HG02798 (cell line): Measurements from ENCODE around the gene TMEM147.

Experiments used
- ATAC-seq: cut with Tn5 transposase; IDR thresholded peaks from one replicate; pipeline ENCODE4 v1.9.1; 2021; ENCODE audit warnings: mild to moderate bottlenecking; ENCODE audit not compliant: unreplicated experiment, poor library complexity

The TMEM147 gene

DNA sequence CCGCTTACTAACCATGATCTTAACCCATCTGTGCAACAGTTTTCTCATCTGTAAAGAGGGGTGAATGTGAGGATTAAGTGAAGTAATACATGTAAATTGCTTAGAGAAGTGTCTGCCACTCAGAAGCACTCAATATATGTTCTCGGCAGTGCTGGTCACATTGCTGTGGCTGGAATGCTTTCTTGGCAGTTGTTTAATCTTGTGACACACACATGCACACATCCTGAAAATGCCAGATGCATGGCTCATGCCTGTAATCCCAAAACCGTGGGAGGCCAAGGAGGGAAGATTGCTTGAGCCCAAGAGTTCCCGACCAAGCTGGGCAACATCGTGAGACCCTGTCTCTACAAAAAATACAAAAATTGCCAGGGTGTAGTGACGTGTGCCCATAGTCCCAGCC, 27.1 kb upstream of the TMEM147 start:
- ATAC-seq, result no peak

DNA sequence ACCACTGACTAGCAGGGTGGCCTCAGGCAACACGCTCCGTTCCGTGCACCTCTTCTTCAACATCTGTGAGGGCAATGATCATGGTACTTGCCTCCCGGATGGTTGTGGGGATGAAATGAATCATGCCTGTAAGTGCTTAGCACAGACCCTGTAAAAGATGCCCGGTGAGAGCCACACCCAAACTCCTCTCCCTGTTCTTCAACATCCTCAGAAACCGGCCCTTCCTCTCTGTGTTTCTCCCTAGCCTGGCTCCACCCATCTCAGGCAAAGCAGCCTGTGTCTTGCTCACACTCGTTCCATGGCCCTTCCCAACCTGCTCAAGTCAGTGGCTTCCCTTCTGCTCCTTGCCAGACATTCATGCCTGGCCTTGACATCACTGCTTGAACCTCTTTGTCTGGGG, 26.1 kb upstream of the TMEM147 start:
- ATAC-seq, result no peak

DNA sequence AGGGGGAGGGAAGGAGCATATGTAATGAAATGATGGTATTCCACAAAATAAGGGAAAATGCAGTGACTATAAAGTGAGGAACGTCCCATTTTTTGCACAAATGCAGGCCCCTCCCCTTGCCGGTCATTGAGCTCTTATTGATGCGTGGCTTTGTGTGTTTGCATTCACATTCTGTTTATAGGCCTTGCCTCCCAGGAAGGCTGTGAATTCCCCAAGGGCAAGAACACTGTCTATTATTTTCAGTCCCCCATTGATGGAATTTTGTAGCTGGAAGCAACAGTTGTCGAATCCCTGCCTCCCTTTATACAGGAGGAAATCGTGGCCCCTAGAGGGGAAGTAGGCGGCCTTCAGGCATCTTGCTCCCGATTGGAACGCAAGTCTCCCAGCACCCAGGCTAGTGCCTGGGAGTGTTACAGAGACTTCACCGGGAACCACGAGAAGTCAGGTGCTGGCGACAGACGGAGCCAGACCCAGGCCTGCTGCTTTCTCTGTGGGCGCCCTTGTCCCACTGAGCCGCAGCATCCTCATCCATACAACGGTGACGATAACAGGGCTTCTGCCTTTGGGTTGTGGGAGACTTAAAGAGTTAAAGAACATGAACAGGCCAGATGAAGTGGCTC, 24.2 kb upstream of the TMEM147 start:
- ATAC-seq, result no peak

DNA sequence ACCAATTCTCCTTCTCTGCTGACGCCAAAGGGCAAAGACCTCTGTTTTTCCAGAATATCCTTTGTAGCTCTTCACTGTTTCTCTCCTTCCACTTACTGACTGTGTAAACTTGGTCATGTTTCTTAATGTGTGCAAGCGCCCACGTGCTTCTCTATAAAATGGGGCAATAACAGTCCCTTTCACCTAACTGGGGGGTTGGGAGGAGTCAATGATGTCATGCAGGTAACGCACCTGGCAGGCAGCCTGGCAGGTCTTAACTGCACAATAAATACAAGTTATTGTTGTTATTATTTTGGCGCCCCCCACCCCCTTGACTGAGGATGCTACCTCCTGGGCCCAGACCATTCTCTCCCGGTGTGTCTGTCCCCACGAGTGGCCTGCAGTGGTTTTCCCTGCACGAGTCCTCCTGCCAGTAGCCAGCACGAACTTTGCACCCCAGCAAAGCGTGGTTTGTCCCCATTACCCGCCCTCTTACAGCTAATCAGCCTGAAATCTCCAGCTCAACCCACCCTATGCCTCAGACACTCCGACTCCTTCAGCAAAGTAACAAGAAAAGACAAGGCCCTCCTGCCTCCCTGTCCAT, 22.6 kb upstream of the TMEM147 start:
- no peak for ATAC-seq

DNA sequence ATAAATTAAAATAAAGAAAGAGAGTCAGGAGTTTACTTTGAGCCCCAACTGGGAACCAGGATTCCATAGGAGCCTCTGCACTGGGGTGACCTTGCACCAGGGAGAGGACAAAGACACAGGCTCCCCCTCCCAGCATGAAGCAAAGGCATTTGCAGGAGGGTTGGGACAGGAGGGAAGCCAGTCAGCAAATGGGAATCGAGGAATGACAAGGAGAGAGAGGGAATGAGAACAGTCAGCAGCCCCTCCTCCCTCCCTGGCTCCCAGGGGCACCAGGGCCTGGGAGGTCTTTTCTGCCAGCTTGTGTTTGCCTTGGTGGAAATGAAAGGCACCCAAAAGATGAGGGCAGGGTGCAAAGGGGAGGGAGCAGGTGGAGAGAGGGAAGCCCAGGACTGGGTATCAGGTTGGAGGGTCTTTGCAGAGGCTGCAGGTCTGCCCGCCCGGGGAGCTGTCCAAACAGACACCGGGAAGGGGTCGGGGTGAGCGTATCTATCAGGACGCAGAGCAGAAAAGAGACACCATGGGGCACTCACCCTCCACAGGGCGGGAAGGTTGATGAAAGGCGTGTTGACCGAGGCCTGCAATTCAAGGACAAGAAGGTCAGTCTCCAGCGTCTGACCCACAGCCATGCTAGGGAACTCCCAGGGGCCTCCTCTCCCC, 21.1 kb upstream of the TMEM147 start:
- no peak for ATAC-seq

DNA sequence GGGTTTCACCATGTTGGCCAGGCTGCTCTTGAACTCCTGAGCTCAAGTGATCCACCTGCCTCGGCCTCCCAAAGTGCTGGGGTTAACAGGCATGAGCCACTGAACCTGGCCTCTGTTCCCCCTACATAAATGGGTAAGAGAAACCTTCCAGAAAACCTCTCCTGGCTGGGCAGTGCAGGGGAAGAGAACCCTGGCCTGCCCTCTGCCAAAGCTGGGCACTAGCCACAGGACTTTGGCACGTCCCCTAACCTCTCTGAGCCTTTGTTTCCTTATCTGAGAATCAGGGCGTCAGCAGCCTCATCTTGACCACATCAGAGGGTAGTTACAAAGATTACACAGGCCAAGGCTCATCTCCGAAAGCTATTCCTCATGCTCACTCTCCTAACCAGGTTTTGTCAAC, 19.6 kb upstream of the TMEM147 start:
- ATAC-seq, result no peak

DNA sequence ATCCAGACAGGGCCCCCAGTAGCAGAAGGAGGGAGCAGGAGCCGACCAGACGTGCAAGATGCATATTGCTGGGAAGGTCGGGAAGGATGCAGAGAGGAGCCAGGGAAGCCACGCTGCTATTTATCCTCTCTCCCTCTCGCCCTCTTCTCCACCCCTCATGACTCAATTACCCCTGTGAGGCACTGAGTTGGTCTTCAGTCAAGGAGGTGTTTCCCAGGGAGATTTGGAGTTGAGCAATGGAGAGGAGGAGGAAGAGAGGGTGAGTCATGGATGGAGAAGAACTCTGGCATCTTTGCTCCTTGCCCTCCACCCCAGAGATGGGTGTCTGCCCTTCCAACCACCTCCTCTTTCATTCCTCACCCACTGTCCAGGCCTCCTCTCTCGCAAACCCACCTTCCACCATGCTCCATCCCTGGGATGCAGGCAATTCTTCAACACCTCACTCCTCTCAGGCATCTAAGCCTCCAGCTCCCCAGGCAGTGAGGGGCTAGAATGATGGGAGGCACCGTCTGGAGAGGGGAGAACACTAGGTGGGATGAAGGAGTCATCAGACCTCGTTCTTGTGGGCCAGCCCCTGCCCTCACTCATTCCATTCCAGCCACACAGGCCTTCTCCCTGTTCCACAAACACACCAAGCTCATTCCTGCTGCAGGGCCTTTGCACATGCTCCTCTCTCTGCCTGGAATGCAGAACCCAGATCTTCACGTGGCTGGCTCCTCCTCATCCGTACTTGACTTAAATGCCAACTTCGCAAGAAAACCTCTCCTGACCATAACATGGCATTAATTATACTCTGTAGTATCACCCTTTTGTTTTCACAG, 17.0 kb upstream of the TMEM147 start, which contains the start of gene SBSN:
Gene SBSN (minus strand): TSS at position 94 of the 821 bp plus-strand sequence. CDS start 30 bp downstream, at position 64.
- ATAC-seq, result no peak

DNA sequence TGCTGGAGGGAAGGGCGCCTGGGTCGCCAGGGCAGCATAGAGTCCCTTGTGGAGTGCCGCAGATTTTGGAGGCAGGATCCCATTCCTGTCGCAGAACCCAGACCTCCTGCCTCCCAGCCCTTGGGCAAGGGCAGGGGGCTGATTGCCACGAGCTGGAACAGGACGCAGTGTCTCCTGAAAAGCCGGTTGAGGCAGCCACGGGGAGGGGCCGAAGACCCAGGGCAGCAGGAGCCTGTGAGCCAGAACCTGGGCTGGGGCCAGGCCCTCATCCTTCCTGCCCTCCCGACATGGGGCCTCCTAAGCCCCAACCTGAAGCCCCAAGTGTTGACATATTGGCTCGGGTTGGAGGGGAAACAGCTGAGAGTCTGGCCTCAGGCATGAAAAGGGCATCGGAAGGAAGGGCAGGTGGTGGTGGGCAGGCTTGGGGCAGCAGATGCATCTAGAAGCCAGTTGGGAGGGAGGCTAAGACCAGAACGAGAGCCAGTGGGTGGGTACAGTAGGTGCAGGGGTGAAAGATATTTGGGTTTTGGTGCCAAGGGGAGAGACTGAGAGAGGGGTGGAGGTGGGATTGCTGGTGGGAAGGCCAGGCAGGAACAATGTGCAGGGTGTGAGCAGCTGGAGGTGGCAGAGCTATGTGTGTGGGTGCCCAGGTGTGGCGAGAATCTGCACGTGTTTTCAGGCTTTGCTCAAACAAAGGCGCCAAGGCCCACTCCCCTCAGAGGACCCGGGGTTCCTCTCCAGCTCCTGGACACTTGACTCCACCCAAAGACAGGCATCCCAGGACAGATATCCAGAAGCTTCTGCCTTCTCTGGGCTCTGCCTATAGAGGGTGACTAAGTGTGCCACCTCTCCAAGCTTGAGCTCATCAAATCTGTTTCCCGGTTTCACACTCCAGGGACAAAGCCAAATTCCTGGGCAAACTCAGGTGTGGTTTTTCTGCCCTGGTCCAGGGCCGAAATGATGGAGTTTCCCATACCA, 15.9 kb upstream of the TMEM147 start:
- no peak for ATAC-seq

DNA sequence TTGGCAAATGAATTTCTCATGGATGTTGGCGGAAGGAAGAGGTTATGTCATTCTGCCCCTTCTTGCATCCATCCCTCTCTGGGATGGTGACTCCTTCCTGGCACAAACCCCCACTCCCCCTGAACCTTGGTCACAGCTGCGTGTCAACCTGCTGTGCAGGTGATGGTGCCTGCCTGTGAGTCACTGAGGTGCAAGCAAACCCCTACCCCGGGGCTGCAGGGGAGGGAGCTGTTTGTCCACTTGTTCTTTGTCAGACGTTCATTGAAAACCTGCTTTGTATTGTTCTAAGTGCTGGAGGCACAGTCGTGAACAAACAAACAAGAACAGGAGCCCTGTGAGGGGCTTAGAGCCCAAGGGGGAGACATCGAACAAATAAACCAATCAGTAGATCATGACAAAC, 14.1 kb upstream of the TMEM147 start:
- no peak for ATAC-seq

DNA sequence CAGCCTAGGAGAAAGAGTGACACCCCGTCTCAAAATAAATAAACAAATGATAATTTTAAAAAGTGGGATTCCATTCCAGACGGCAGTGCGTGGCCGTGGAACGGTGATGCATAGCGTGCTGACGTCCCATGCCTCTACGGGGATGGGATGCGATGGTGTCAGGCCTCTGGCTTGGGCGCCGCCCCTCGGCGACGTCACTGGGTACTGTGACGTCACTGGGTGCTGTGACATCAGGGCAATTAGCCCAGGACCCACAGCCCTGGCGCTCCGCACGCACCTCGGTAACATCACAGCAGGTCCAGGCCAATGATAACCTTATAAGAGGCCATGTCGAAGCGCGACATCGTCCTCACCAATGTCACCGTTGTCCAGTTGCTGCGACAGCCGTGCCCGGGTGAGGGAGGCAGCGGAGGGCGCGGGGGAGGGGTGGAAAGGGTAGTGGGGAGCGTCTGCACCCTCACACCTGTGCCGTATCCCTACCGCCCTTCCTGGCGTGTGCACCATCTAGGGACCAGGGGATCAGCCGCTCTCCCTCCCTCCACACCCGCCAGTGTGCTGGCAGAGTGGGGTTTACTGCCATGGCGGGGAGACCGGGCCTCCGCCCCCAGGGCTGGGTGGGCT, 12.1 kb upstream of the TMEM147 start, which contains the start of gene GAPDHS:
Gene GAPDHS (plus strand): TSS at position 256 of the 621 bp plus-strand sequence. CDS start 72 bp downstream, at position 328.
- no peak for ATAC-seq

DNA sequence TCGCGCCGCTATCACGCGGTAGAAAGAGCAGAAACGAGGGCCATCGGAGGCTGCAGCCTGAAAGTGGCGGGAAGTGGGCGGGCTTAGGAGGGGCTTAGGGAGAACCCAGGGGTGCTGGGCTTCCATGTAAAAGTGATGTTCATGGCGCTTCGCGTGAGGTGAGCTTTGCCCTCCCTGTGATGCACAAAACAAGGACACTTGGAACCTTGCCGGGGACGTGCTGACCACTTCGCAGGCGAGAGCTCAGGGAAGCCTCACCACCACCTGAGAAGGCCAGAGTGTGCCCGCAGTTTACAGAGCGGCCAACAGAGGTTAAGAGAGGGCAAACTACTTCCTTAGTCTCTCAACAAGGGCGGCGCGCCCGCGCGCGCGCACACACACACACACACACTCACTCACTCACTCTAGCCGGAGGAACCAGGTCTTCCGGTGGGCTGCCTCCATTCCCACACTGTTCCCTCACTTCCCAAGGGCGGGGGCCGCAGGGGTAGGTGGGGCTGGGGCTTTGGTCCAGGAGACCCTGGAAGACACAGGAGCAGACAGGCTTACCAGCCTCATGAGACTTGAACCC, 11.5 kb upstream of the TMEM147 start:
- ATAC-seq, result no peak

DNA sequence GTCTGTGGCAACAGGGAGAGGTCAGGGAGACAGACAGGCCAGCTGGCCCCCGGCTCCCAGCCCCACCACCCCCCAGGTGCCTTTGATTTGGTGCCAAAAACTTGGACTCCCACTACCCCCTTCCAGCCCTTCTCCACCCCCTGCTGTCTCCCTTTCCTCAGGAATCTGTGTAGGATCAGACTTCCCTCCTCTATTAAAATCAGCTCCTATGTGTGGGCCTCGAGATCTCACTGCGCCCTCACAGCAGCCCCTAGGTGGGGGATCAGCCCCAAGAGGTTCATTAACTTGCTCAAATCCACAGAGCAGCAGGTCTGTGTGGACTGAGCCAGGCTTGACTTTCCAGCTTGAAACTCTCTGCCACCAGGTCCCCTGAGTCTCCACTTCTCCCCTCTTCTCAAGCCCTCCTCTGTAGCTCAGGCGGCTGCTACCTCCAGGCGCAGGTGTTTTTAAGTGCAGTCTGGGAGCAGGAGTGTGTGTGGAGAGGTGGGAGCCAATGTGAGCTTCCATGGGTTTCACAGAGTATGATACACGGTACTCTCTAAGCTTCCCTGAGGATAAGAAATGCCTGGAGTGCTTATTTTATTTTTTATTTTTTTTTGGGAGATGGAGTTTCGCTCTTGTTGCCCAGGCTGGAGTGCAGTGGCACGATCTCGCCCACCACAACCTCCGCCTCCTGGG, 10.5 kb upstream of the TMEM147 start:
- ATAC-seq, result no peak

DNA sequence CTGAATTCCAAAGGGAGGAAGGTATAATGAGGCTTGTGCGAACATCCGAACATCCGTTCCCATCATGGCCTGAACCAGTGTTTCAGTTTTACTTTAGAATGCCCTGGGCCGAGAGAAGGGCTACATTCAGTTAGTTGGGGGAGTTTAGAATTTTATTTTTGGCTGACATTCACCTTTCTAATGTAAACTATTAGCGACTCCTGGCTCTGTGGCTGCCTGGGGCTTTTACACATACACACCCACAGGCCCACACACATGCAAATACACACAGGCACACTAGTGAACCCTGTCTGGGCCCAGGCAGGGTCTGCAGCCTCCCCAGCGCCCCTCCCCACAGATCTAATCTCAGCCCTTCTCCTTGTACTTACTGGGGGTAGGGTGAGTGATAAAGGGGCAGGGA, 6.1 kb upstream of the TMEM147 start:
- no peak for ATAC-seq

DNA sequence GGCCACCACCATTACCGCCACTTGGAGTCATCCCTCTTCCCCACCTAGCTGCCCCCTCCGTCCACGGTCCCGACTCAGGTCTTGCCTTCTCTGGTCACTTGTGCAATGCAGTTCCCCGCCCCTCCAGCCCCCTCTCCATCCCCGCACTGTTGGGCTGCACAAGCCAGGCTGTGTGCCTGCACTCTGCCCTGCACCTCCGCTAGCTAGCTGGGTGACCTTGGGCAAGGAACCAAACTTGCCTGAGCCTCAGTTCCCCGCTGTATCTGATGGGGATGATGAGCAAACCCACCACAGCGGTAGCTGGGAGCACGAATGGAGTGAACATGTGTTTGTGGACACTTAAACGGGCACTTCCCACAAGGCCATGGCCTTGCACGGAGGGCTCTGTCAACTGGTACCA, 5.6 kb upstream of the TMEM147 start:
- ATAC-seq, result no peak

DNA sequence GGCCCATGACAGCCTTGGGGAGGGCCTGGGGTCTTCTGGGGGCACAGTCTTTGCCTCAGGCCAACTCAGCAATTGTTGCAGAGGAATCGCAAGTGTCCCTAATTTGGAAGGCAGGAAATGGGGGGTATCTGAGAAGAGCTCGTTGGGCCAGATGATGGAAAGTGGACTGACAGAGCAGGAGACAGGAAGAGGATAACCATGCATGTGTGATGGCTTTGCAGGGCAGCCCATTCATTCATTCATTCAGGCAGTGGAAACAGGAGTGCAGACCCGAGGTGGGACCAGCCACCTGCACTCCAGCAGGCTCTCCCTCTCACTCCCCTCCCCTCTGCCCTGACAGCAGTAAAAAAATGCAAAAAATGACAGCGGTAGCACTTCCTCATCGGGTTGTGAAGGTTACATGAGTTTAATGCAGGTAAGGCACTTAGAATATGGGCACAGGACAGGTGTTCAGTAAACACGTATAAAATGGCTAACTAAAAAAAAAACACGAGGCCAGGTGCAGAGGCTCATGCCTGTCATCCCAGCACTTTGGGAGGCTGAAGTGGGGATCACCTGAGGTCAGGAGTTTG, 5.0 kb upstream of the TMEM147 start:
- ATAC-seq, result no peak

DNA sequence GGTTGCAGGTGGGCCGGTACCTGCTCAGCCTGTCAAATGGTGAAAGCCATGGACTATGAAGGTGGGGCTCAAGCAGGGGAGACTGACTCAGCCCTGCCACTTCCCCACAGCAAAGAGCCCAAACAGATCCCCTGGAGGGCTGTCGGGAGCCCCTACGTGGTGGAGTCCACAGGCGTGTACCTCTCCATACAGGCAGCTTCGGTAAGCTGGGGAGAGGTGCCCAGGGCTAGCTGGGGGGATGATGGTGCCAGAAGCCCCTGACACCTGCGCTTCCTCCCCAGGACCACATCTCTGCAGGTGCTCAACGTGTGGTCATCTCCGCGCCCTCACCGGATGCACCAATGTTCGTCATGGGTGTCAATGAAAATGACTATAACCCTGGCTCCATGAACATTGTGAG, 3.2 kb upstream of the TMEM147 start:
- ATAC-seq, result no peak

DNA sequence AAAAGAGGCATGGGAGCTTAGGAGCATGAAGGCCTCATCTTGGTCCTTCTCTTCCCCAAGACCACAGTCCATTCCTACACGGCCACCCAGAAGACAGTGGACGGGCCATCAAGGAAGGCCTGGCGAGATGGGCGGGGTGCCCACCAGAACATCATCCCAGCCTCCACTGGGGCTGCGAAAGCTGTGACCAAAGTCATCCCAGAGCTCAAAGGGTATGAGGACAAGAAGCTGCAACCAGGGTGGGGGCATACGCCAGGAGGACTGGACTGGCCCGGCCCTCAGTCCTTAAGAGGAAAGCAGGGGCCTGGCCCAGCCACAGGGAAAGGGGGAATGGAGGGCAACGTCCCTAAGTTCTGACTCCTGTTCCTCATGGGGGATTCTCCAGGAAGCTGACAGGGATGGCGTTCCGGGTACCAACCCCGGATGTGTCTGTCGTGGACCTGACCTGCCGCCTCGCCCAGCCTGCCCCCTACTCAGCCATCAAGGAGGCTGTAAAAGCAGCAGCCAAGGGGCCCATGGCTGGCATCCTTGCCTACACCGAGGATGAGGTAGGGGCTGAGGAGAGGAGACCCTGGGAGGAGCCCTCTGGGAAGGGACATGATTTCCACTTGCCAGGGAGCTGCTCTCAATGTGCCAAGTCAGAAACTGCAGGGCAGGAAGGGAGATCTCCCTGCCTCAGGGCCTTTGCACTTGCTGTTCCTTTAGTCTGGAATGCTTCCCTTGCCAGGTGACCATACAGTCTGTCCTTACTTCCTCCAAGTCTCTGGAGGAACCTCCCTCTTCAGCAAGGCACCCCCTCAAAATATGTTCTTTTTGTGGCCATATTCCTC, 1.9 kb upstream of the TMEM147 start:
- no peak for ATAC-seq
